AG09309 (cell line): Measurements from ENCODE around the gene LDAH.

Experiments used
- DNase-seq: peaks from one replicate; pipeline ENCODE4 v3.0.0-alpha.2; 2010; ENCODE audit warnings: low read depth
- H3K4me3 ChIP-seq: 2 replicates; pipeline ENCODE4 v1.5.1; 2011; ENCODE audit warnings: mild to moderate bottlenecking, low read depth, low read length, moderate library complexity; ENCODE audit not compliant: control insufficient read depth
- CTCF ChIP-seq: IDR thresholded peaks from 2 replicates; pipeline ENCODE4 v1.5.1; 2011; ENCODE audit warnings: mild to moderate bottlenecking, low read depth, low read length, inconsistent platforms; ENCODE audit not compliant: insufficient read depth, control insufficient read depth; ENCODE audit errors: missing control alignments

Gene LDAH

GRCh38 chr2:20661421-20662307, 161.2 kb downstream of the LDAH start:
- peak; percentile 45 for DNase-seq
- no peak overlapping the region for H3K4me3 ChIP-seq
- peak; percentile 96 for TF ChIP-seq CTCF

GRCh38 chr2:20660506-20661420, 162.1 kb downstream of the LDAH start:
- H3K4me3 ChIP-seq = no peak overlapping the region
- no peak for DNase-seq
- TF ChIP-seq CTCF = no peak

- TF ChIP-seq CTCF = no peak
- no peak for DNase-seq
- no peak overlapping the region for H3K4me3 ChIP-seq
Measured at GRCh38 chr2:20657522-20658235, 165.2 kb downstream of the LDAH start.

GRCh38 chr2:20656561-20656960, 166.3 kb downstream of the LDAH start:
- no peak overlapping the region for H3K4me3 ChIP-seq
- DNase-seq = no peak
- TF ChIP-seq CTCF = no peak

- no peak for DNase-seq
- no peak for TF ChIP-seq CTCF
- no peak overlapping the region for H3K4me3 ChIP-seq
Measured at GRCh38 chr2:20654535-20654813, 168.4 kb downstream of the LDAH start.
